ENCODE results near the gene KLKB1.

DNA sequence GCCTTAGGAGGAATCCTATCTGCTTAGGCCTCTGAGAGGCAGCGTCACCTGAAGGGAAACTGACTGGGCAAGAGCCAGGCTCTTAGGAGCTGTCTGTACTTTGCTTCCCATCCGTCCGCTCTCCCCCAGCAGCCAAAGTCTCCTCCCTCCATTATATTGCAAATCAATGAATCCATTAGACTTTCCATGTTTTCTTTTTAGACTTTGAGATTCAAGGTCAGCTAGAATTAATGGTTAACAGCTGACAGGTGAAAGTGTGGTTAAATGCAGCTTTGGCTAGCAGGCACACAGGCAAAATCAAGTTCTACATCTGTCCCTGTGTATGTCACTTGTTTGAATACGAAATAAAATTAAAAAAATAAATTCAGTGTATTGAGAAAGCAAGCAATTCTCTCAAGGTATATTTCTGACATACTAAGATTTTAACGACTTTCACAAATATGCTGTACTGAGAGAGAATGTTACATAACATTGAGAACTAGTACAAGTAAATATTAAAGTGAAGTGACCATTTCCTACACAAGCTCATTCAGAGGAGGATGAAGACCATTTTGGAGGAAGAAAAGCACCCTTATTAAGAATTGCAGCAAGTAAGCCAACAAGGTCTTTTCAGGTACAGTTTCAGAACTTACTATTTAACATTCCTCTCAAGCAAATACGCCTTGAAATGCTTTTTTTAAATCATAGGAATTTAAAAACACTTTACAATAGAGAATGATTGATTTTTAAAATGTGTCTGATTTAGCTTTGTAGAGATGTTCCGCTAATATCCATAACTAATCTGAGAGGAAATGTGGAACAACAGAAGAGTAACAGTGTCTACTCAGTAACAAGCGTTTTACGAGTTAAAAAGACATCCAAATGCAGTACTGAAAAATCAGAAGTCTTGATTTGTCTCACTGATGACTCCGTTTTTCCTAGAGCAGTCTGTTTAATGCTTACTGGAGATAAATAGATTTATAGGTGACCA is 38.7 kb downstream of the KLKB1 start, which contains the start of gene F11:
- no peak for TF ChIP-seq KAT7 (CRISPR knock-in tag; IDR thresholded peaks at IDR 0.05; ENCODE audit: borderline replicate concordance)
- TF ChIP-seq JUN (CRISPR knock-in tag; IDR thresholded peaks at IDR 0.05) = no peak
- TF ChIP-seq NR3C1 (CRISPR knock-in tag; conservative IDR thresholded peaks at IDR 0.05; ENCODE audit: low read depth) = no peak
- TF ChIP-seq, protein P1, sequence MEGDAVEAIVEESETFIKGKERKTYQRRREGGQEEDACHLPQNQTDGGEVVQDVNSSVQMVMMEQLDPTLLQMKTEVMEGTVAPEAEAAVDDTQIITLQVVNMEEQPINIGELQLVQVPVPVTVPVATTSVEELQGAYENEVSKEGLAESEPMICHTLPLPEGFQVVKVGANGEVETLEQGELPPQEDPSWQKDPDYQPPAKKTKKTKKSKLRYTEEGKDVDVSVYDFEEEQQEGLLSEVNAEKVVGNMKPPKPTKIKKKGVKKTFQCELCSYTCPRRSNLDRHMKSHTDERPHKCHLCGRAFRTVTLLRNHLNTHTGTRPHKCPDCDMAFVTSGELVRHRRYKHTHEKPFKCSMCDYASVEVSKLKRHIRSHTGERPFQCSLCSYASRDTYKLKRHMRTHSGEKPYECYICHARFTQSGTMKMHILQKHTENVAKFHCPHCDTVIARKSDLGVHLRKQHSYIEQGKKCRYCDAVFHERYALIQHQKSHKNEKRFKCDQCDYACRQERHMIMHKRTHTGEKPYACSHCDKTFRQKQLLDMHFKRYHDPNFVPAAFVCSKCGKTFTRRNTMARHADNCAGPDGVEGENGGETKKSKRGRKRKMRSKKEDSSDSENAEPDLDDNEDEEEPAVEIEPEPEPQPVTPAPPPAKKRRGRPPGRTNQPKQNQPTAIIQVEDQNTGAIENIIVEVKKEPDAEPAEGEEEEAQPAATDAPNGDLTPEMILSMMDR (IDR thresholded peaks at IDR 0.05) = no peak
- TF ChIP-seq, protein P2, sequence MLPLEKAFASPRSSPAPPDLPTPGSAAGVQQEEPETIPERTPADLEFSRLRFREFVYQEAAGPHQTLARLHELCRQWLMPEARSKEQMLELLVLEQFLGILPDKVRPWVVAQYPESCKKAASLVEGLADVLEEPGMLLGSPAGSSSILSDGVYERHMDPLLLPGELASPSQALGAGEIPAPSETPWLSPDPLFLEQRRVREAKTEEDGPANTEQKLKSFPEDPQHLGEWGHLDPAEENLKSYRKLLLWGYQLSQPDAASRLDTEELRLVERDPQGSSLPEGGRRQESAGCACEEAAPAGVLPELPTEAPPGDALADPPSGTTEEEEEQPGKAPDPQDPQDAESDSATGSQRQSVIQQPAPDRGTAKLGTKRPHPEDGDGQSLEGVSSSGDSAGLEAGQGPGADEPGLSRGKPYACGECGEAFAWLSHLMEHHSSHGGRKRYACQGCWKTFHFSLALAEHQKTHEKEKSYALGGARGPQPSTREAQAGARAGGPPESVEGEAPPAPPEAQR (CRISPR knock-in tag; IDR thresholded peaks at IDR 0.05) = no peak
- TF ChIP-seq ZNF138 (CRISPR knock-in tag; conservative IDR thresholded peaks at IDR 0.05) = no peak
- no peak for TF ChIP-seq NR2C2 (CRISPR knock-in tag; IDR thresholded peaks at IDR 0.05)
- no peak for TF ChIP-seq IRF2 (CRISPR knock-in tag; IDR thresholded peaks at IDR 0.05; ENCODE audit: borderline replicate concordance, low read depth)
